Sigmoid colon (tissue), 4 donors: ENCODE results near the gene AVP.
"Not testable (repeated sequence)": the region's sequence is repeated elsewhere in the genome, so short reads cannot be mapped to it uniquely, and the experiment has no call there.

Experiments used
- CTCF ChIP-seq, 4 experiments: fragments of 450-650 bp in 3 of 4; fragments of 200-600 bp in 1 of 4; IDR thresholded peaks; one replicate each; pipeline ENCODE4 v1.5.1; 2016 to 2019; ENCODE audit warnings: antibody characterized with exemption in 4 of 4, mild to moderate bottlenecking in 3 of 4, moderate library complexity in 2 of 4
- EP300 ChIP-seq, 4 donors: sonication (generic); formaldehyde crosslinking; IDR thresholded peaks; one replicate each; pipeline ENCODE4 v1.6.1; 2017; ENCODE audit warnings: antibody characterized with exemption in 4 of 4
- POLR2A ChIP-seq, 2 donors: fragments of 450-650 bp; IDR thresholded peaks; one replicate each; pipeline ENCODE4 v1.6.1; 2016; ENCODE audit warnings: antibody characterized with exemption in 2 of 2, mild to moderate bottlenecking in 2 of 2, moderate library complexity in 2 of 2
- POLR2AphosphoS5 ChIP-seq, 4 donors: sonication (generic); formaldehyde crosslinking; IDR thresholded peaks; one replicate each; pipeline ENCODE4 v1.6.1; 2017; ENCODE audit warnings: antibody characterized with exemption in 4 of 4

GRCh38 chr20:3124163-3124562 is 39.6 kb upstream of the AVP start:
- TF ChIP-seq CTCF, POLR2AphosphoS5, POLR2A, EP300 (IDR thresholded peaks at IDR 0.05): not testable (repeated sequence)
